Nucleus accumbens (tissue), 56 donors: ENCODE measurements around the gene SLC17A4.

Experiments
- DNase-seq, 56 donors: peaks; one replicate each; lab custom pipeline; 2025; lab: John Stamatoyannopoulos, UW

SLC17A4 gene

DNA sequence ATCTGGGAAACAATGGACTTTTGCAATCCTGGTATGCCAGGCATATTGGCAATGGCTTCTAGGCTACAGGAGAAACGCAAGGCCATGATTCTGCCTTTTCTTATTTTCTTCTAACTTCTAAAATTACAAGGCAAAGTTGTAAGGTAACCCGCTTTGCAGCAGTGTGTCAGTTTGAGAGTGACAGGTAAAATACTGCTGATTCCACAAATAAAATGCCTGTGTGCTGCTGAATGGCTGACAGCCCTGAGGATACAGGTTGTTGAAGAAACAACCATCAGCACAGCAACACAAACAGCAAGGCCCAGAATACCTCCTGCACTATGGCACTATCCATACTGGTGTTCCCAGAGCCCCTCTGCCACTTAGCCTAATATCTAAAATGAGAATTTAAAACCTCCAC is 40.2 kb downstream of the SLC17A4 start:
- no peak for DNase-seq

DNA sequence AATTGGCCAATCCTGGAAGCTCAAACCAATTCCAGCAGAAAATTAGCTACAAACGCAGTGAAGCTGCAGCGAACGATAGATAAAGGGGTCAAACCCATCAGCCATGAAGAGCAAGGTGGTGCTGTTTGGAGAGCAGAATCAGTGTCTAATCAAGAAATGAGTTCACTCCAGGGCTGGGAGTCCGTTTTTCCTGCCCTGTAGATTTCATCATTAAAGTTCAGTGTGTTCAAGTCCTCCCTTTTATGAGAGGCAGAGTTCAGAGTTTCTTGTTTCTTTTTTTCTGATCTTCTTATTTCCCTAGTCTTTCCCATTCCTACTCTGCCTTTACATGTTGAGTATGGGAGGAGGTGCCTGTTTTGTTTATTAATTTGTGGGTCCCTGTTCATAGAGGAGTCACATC is 46.9 kb downstream of the SLC17A4 start:
- DNase-seq = no peak

DNA sequence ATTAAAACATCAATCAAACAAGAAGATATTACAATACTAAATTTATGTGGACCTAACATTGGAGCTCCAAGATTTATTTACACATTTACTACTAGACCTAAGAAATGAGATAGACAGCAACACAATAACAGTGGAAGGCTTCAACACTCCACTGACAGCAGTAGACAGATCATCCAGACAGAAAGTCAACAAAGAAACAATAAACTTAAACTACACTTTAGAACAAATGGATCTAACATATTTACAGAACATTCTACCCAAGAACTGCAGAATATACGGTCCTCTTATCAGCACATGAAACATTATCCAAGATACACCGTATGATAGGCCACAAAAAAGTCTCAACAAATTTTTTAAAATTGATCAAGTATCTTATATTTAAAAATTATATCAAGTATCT is 50.3 kb downstream of the SLC17A4 start:
- no peak for DNase-seq

DNA sequence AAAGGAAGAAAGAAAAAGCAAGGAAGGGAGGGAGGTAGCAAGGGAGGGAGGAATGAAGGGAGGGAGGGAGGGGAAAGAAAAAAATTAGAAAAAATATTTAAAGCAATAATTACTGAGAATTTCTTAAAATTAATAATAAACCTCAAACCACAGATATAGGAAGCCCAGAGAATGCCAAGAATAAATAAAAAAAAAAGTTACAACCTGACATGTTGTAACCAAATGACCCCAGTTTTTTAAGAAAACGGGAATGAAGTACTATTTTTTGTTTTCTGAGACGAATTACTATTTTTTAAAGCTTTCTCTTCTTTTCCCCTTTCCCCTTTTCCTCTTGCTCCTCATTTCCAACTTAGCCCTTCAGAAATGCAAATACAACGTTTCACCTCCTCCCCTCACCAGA is 60.7 kb downstream of the SLC17A4 start:
- no peak for DNase-seq

DNA sequence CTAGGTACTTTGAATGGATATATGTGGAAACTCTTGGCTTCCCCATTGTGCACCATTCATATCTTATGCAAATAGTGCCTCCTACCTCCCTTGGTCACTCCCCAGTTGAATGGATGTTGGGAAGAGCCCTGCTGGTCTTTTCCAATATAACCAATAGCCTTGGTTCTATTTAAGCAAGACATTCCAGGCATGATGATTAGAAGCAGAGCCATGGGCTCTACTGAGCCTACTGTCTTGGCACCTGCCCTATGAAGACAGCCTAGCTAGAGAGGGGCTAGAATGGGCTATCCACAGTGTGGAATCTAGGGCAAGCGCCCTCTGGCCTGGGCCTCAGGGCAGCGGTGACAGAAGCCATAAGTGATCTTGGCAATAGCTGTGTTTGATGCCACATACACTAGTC is 61.7 kb downstream of the SLC17A4 start:
- no peak for DNase-seq

DNA sequence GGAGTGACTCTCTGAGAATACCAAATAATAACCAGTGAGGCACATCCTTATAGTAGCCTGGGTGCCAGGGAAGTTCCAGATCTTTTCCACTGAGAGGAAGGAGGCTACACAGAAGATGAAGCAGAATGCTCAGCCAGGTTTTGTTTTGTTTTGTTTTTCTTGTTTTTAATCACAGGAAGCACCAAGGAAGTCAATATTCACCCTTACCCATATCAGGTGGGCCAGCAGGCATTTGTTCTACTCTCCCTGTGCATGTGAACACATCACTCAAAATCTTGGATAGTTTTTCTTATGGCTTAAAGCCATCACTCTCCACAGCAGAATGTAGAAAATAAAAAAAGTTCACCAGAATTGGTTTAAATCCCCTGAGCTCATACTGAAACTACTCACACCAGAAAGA is 66.8 kb downstream of the SLC17A4 start:
- DNase-seq = no peak

DNA sequence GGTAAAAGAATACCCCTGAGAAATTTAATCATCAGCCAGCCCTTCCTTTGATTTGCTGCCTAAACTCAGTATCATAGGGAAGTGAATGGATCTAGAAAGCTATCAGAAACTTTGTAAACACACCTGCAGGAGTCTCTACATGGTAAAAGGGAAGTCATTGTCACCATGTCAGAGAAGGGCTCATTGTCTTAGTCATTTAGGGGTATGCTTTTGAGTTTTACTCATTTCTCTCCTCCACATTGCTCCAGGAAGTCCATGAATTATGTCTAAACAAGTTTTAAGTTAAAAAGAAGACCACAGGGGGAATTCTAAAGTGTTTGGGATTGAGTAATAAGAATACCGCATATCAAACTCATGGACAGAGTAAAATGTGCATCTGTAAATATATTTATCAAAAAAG is 74.8 kb downstream of the SLC17A4 start:
- DNase-seq = no peak

DNA sequence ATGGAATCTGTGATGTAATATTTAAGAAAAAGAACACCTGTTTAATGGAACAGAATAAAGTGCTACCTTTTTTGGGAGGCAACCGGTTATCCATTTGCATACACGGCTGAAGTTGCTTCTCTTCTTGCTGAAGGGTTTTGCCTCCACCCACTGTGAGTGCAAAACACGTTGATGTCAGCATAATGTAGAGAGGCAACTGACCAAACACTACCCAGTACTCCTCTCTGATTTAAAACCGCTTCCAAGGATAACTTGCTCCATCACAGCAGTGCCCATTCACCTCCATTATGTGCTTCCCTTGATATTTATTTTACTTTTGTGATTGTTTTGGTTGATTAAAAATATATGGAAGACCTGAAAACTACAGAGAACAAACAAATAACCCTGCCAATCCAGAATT is 75.9 kb downstream of the SLC17A4 start:
- DNase-seq = no peak
